NAMALWA (cell line): ENCODE measurements around the gene LEMD1.

Experiments
- DNase-seq: peaks from one replicate; pipeline ENCODE4 v3.0.0-alpha.2; 2015; ENCODE audit warnings: low spot score

The LEMD1 gene

GRCh38 chr1:205421798-205422197 is at the start of gene LEMD1:
Gene LEMD1 (minus strand): TSS chr1:205422056. CDS start chr1:205420536, 1,520 bp downstream.
- DNase-seq, result no peak

GRCh38 chr1:205470131-205470530 is 48.3 kb upstream of the LEMD1 start:
- DNase-seq, result no peak

GRCh38 chr1:205466595-205467220 is 44.9 kb upstream of the LEMD1 start:
- DNase-seq, result no peak

- no peak for DNase-seq
These were observed 43.5 kb upstream of the LEMD1 start for GRCh38 chr1:205465392-205465791.

- DNase-seq, result peak; percentile 54
These were observed 37.1 kb upstream of the LEMD1 start for GRCh38 chr1:205458777-205459566.

GRCh38 chr1:205456868-205457745 is 35.3 kb upstream of the LEMD1 start:
- DNase-seq, result no peak

- no peak for DNase-seq
These were observed 34.6 kb upstream of the LEMD1 start for GRCh38 chr1:205456383-205456867.

GRCh38 chr1:205455581-205456382 is 33.9 kb upstream of the LEMD1 start, which contains the start of gene BLACAT1:
Gene BLACAT1 (minus strand): TSS chr1:205456045.
- no peak for DNase-seq

GRCh38 chr1:205454903-205455335 is 33.1 kb upstream of the LEMD1 start:
- no peak for DNase-seq

- DNase-seq, result no peak
These were observed 31.6 kb upstream of the LEMD1 start for GRCh38 chr1:205453466-205453865.

- no peak for DNase-seq
These were observed 31.1 kb upstream of the LEMD1 start for GRCh38 chr1:205452933-205453332.

GRCh38 chr1:205452364-205452763 is 30.5 kb upstream of the LEMD1 start:
- DNase-seq, result no peak

GRCh38 chr1:205451759-205452164 is 29.9 kb upstream of the LEMD1 start:
- DNase-seq, result no peak

GRCh38 chr1:205451202-205451601 is 29.3 kb upstream of the LEMD1 start:
- no peak for DNase-seq

- no peak for DNase-seq
These were observed 28.6 kb upstream of the LEMD1 start for GRCh38 chr1:205450448-205450847.

- DNase-seq, result no peak
These were observed 28.0 kb upstream of the LEMD1 start for GRCh38 chr1:205449750-205450443.

GRCh38 chr1:205449254-205449749 is 27.4 kb upstream of the LEMD1 start:
- DNase-seq, result no peak

GRCh38 chr1:205448540-205449253 is 26.8 kb upstream of the LEMD1 start:
- no peak for DNase-seq

GRCh38 chr1:205447457-205448341 is 25.8 kb upstream of the LEMD1 start:
- no peak for DNase-seq
